NCI-H748 (cell line): ENCODE results near the gene GTSF1L.
A peak's percentile ranks its signal among the peaks of the same experiment; 100 is the strongest.
"Not testable (repeated sequence)": the region's sequence is repeated elsewhere in the genome, so short reads cannot be mapped to it uniquely, and the experiment has no call there.

Source experiments
- DNase-seq: peaks from one replicate; lab custom pipeline; 2025; ENCODE audit not compliant: unreplicated experiment; lab: John Stamatoyannopoulos, UW

The GTSF1L gene

DNA sequence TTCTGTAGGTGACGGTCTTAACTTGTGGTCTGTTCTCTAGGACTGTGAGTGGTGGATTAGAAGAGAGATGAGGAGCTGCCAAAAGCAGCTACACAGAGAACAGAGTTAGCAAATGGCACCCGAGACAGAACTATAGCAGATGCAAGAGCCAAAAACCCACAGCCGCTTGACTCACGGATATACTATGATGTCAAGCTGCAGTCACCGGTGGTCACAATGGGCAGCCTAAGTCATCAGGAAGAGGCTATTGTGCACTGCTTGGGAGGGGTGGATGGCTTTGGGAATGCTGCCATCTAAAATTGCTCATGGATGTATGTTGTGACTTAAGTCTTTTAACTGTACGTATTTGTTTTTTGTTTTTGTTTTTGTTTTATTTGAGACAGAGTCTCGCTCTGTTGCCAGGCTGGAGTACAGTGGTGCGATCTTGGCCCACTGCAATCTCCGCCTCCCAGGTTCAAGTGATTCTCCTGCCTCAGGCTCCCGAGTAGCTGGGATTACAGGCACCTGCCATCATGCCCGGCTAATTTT lies at the start of gene GTSF1L:
TSS of gene GTSF1L (minus strand) at position 192 of the 528 bp plus-strand sequence. CDS start 308 bp downstream, outside the sequence.
- DNase-seq: no peak

DNA sequence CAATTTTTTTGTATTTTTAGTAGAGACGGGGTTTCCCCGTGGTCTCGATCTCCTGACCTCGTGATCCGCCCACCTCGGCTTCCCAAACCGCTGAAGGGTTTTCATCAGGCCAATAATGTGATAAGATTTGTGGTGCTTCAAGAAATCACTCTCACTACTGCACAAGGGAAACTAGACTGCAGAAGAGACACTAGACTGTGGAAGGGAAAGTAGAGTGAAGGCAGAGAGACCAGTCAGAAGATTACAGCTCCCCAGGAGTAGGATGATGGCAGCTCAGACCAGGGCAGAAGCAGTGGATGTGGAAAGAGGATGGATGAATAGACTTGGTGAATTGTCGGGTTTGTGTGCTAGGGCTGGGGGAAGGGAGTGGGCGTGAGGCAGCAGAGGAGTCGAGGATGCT lies 48.0 kb upstream of the GTSF1L start:
- DNase-seq: no peak

DNA sequence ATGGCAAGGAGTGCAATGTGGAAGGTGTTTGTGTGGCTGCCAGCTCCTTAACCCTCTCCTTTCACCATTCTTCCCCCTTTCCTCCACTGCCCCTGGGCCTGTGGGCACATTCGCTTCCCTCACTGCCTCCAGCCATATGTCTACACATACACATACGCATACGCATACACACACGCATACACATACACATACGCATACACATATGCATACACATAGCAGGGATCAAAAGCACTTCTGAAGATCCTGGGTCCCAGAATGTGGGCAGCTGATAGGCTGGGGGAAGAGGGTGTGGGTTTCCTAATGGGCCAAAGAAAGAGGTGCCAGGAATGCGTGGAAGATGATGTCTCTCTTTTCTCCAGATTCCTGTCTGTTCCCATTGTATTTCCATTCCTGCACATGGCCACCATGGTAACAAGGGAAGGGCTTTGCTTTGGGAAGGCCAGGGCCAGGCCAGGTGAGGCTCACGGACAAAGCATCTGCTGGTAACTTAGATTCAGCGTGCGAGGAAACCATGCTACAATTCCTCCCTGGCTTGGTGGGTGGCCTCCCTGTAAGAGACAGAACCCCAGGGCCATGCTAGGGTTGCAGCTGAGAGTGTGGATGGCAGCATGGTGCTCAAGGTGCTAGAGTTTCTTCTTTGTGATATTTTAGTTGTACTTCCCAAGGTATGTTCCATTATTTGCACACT lies 44.8 kb upstream of the GTSF1L start:
- no peak for DNase-seq

DNA sequence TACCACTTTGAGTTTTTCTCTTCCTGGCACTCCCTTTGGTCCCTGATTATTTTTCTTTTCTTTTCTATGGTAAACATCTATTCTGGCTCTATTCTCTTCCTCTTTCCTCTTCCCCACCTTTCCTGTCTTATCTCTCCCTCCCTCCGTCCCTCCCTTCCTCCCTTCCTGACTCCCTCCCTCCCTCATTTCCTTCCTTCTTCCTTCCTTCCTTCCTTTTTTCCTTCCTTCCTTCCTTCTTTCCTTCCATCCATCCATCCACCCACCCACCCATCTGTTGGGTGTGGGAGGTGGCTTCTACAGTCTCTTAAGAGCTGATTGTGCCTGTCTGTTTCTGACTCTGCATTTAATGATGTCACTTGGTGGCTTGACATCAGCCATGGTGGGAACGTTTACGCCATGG lies 43.5 kb upstream of the GTSF1L start:
- no peak for DNase-seq

DNA sequence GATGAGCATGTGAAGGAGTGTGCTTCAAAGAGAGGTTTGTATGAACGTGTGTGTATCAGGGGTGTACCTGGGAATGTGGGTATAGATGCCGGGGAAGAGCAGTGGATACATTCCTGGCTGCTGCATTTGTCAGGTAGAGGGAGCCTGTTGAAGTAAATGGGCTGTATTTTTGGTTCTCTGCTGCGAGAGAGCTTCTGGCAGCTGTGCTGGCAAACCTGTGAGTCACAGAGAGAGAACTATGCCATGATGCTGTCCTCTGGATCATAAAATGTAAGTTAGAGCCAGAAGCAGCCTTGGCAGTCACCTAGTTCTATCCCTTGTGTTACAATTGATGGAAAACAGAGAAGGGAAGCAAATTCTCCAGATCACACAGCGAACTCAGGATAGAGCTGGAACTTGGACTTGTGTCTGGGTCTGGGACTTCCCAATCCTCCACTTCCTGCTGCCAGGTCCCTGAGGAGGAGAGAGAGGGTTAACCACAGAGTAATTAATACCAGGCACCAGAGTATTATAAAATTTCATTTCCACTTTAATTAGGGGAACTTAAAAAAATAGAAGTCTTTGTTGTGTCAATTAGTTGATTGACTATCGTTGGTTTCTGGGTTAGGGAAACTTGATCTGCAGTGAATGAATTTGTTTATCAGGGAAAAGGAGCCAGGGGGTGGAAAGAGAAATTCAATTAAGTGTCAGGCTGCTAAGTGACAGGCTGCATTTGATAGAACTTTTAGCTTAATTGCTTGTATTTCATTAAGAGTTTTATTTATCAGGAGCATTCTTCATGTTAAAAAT lies 41.1 kb upstream of the GTSF1L start:
- DNase-seq: no peak

DNA sequence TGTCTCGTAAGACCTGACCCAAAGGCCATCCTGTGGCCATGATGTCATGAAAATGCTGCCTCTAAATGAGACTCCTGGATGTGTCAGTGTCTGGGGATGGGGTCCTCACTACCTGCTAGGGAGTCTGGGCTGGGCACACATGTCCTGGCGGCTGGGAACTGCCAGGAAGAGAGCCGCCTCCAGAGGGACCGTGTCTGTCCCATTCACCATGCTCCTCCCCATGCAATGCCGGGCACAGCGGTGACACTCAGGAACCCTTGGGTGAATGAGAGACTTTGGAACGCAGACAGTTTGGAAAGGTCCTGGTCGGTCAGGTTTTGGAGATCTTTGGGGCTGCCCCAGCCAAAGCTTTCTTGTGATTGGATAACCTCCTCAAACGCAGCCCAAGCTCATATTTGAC lies 40.1 kb upstream of the GTSF1L start:
- no peak for DNase-seq

DNA sequence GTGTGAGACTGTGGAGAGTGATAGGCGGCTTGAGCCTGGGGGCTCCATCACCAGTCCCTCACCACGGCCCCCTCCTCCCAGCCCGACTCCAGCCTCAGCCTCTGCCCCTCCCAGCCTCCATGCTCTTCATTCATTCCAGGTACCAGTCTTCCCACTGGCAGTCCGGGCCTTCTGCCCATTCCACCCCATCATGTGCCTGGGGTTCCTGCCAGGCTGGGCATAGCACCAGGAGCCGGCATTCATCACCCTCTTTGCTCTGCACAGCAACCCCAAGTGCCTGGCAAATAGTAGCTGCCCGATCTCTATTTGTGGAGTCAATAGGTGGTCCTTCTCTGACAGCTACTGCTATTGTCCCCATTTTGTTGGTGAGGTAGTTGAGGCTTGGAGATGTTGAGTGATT lies 39.6 kb upstream of the GTSF1L start:
- no peak for DNase-seq

DNA sequence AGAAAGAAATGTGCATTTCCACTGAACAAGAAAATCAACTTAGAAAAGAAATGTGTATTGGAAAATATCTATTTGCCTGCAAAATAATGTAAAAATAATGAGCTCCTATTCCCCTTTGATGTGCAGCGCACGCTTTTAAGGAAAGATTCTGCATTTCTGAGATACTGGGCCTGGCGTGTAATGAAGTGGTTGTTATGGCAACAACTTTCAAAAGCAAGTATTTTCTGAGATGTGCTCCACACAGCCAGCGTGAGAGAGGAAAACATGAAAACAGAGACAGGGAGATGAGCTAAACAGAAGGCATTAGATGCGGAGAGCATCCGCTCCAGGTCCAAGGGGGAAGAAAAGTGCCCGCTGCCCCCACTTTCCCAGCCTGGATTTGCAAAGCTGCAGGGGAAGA lies 39.1 kb upstream of the GTSF1L start:
- no peak for DNase-seq

DNA sequence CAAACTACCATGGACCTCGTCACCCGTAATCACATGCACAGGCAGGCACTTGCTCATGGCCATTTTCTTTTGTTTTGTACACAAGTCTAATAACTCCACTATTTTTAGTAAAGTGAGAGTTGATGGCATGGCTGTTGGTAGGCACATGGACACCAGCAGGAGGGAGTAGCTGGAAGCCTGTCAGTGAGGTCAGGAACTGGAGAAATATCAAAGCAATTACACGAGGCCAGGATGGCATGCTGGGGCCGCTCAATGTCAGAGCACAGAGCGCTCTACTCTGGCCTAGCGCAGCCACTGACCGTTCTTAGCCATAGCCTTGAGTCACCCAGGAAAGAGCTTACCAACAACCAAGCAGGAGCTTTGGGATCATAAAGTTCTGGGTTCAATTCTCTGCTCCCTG lies 36.1 kb upstream of the GTSF1L start:
- no peak for DNase-seq

DNA sequence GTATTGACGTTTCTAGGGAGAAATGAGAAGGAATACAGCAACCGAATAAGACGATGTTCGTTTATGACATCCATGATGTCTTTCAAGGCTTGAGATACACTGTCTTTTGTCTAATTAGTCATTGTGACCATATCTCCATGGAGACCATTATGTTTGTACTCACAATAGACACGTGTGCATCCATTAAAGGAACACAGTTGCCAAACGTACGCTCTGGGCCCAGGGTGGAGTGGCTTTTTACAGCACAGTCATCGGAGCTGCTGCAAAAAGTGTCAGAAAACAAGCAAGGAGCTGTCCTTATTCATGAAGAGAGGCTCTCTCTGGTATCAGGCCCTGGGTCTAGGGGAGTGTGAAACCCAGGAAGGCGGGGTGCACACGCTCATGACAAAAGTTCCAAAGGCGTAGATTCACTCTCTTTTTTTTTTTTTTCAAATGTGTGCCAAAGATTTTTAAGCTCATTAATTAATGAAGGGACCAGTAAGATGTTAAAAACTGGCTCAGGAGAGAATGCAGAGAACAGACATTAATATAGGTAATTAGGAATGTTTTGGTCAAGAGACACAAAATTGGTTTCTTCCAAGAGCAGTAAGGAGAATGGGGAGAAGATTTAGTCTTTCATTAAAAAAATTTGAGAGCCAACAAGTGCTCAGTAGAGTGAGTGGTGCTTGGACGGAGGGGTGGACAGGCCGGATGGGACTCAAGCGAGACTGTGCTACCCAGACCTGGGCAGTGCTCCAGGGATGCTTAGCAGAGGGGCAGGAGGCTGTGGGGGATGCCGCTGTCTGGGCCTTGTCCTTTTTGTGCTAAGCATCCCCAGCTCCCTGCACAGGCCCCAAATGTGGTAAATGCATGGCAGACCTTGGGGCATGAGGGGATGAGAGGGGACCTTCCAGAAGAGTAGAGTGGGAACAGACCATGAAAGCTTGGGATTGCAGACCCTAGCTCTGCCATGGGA lies 34.9 kb upstream of the GTSF1L start:
- DNase-seq: peak; percentile 89

DNA sequence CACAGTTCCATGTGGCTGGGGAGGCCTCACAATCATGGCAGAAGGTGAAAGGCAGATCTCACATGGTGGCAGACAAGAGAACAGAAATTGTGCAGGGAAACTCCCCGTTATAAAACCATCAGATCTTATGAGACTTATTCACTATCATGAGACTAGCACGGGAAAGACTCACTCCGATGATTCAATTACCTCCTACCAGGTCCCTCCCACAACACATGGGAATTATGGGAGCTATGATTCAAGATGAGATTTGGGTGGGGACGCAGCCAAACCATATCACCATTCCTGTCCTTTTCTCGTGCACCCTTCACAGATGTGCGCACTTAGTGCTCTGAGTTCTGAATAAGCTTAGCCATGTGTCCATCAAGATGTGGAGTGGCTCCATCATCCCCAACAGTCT lies 31.1 kb upstream of the GTSF1L start:
- not testable (repeated sequence) for DNase-seq

DNA sequence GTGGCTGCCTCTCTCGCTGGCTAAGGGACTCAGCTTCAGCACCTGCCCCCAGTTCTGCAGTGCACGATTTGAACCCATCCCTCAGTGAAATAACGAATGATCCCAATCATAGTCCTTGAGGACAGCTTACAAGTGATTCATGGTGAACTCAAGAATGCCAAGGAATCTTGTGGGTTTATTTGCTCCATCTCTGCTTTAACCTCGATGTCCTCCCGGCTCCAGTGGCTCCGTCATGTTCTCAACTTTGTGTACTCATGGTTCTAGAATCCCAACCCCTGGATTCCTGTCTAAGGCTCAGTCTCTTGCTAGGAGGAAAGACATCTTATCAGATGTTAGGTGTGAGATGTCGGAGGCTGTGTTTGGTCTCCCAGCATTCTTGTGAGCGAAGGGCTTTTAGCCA lies 29.0 kb upstream of the GTSF1L start:
- DNase-seq: no peak

DNA sequence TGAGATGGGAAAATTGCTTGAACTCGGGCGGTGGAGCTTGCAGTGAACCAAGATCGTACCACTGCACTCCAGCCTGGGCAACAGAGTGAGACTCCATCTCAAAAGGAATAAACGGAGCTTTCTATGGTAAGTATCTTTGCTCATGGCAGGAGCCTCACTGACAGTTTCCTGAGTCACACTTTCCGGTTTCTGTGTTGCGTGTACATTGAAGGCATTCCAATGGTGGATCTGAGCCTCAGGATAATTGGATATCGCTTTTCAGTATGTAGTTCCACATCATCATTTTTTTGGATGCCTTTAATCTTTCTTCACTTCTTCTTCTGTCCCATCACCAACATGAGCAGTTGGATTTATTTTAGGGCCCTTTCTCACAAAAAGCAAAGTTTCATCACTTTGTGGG lies 28.6 kb upstream of the GTSF1L start:
- DNase-seq: no peak

DNA sequence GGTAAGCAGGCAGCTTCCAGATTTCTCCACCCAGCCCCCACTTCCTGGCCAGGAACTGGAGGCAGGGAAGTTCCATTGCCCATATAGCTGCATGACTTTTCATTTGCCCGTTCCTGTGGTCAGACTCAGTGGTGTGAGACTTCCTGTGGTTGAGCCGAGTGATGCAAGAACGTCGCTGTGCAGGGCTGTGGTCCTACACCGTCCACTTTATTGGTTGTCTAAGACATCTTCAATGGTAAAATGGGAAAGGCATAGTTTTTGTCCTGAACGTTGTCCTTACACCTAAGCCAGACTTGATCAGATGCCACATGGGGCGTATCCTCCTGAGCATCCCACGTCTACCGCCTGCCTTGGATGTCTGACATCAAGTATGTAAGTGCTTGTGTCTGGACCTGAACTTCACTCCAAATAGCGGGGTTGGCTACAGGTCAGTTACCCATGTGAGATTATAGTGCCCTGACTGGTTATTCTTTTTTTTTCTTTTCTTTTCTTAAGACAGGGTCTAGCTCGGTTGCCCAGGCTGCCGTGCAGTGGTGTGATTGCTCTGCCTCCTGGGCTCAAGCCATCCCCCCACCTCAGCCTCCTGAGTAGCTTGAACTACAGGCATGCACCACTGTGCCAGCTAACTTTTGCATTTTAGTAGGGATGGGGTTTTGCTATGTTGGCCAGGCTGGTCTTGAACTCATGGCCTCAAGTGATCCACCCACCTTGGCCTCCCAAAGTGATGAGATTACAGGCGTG lies 25.9 kb upstream of the GTSF1L start:
- DNase-seq: no peak

DNA sequence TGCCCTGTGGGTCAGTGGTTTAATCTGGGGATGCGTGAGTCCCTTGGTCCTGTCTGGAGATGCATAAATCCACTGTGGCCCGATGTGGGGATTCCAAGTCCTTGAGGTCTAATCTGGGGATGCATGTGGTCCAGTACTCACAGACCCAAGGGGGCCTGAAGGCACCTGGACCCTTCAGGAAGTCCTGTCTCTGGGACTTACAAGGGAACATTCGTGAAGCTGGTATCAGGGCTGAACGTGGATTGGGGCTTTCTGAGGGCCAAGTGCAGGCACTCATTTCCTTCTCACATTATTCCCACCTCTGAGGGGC lies 25.2 kb upstream of the GTSF1L start:
- DNase-seq: no peak

DNA sequence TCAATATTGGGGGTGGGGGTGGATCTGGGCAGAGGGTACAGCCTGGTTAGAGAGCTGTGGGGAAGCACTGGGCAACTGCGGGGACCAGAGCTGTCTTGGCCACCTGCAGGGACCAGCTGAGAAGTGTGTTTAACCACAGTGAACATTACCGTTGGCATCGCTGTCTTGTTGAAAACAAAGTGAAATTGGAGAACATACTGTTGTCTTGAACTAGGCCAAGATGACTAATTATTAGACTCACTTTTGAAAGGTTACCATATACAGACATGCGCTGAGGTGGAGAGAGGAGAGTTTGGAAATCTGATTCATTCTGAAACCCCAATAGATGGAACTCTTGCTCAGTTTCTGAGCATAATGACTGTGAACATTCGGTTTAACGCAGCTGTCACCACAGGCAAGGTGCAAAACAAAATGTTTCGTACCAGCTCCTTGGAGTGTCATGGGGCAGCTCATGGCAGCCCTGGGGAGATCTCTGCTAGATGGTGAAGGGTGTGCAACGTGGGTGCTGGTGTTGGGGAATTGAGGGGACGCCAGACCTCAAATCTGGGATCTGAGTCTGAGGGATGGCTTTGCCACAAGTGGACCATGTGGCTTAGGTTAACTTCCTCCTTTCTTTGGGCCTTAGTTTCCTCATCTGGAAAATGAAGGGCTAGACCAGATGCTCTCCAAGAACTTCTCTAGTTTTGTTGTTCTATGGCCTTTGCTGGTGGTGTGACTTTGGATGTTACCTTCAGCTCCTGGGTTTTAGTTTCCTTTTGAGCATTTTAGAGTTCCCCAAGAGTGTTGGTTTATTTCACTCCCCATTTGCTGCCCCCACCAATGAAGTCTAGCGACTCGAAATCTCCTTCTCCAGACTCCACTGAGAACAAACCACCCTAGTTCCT lies 24.6 kb upstream of the GTSF1L start:
- no peak for DNase-seq

DNA sequence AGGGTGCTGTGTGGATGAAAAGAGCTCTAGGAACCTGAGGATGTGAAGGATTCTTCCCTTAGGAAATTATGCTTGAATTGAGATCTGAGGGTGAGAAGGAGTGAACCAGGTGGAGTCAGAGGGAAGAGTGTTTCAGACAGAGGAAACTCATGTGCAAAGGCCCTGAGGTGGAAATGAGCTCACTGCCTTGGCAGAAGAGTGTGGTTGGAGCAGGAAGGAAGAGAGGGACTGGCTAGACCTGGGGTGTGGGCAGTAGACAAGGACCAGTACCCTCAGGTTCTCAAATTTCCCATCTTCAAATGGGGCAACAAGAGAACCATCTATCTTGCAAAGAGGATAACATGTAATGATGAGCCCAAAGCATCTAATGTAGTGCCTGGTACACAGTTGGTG lies 24.0 kb upstream of the GTSF1L start:
- DNase-seq: no peak

DNA sequence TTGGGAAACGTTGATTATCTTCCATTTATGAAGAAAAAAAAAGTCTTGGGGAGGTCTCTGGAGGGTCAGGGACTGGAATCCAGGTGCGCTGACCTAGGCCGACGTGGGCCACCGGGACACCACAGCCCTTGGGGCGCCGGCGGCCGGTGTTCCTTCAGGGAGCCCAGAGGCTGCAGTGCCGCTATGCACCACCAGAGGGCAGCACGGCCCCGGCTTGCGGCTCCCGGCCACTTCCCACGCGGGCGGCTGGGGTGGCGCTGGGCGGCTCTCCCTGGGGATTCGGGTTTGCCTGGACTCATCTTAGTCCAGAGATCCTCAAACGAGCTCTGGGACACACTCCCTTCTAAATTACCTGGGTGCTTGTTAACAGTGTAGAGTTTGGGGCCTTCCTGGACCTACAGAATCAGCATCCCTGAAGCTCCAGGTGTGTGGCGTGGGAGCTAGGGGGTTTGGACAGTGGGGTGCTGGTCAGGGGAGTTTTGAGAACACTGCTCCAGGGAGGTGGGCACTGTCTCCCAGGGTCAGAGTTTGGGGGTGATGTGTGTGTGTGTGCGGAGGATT lies 23.0 kb upstream of the GTSF1L start:
- DNase-seq: peak; percentile 50

DNA sequence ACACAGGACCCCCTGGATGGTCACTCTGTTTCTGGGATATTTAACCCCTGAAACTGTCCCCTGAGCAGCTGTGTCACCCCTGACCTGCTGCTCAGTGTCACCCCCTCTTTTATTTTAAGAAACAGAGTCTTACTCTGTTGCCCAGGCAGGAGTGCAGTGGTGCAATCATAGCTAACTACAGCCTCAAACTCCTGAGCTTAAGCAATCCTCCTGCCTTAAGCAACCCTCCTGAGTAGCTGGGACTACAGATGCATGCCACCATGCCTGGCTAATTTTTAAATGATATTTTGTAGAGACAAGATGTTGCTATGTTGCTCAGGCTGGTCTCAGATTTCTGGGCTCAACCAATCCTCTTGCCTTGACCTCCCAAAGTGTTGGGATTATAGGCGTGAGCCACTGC lies 21.5 kb upstream of the GTSF1L start:
- no peak for DNase-seq
